Activated CD4-positive, CD25-positive, alpha-beta regulatory T cell treated with anti-CD3 and anti-CD28 coated beads, Interleukin-2, amount 50 U/mL, for 24 hours (primary cell): ENCODE measurements around the gene RAC3.

Experiments used
- ATAC-seq, 2 donors: fragments of 150-1000 bp; cut with Tn5 transposase; one replicate each; pipeline ENCODE4 v1.10.0; 2021; ENCODE audit warnings: mild to moderate bottlenecking in 1 of 2, moderate library complexity in 1 of 2

RAC3 gene

DNA sequence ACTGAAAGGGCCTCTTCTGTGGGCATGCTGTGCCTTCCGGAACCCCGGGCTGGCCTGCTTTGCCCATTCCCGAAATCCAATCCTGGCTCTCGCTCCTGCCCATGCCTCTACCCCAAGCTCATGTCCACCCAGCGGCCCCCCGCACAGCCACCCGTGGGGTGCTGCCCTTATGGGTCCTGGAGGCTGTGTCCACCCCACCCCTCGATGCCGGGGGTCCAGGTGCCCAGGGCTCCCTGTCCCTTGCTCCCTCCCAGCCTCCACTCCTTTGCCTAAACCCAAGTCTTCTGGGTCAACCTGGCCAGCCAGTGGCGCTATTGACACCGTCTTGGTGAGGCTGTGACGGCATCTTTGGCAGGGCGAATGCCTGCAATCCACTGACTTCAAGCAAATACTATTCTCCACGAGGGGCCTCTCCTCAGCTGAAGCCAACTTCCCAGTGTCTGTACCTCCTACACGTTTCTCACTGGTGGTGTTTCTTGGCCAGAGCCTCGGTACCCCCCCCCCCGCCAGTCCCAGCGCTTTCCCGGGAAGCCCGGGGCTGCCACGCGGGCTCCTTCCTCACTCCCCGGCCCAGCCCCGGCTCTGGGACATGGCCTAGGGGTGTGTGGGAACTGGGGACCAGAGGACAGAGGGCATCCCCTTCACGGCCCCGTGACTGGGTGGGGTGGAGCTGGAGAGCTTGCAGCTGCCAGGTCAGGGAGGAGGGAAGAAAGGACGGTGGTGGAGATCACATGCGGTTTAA lies 46.3 kb downstream of the RAC3 start:
- peak in 1 of 2 donors; percentile 9 for ATAC-seq

DNA sequence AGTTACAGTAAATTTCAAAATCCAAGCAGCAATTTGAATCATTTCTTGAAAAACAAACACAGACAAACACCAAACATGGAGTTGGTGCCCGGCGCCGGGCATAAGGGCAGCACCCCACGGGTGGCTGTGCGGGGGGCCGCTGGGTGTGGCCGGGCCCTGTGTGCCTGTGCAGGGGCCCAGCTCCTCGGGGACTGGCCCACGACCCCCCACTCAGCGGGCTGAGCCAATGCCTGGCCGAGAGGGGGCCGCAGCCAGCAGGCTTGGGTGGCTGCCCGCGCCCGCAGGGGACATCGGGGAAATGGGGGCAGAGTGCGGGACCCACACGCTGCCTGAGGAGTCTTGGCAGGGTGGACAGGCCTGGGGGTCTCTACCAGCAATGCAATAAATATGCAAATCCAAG lies 47.0 kb downstream of the RAC3 start:
- ATAC-seq, result no peak

GRCh38 chr17:82079001-82079677 lies 47.7 kb downstream of the RAC3 start:
- ATAC-seq, result no peak

GRCh38 chr17:82080048-82080788 lies 48.7 kb downstream of the RAC3 start:
- ATAC-seq, result no peak

DNA sequence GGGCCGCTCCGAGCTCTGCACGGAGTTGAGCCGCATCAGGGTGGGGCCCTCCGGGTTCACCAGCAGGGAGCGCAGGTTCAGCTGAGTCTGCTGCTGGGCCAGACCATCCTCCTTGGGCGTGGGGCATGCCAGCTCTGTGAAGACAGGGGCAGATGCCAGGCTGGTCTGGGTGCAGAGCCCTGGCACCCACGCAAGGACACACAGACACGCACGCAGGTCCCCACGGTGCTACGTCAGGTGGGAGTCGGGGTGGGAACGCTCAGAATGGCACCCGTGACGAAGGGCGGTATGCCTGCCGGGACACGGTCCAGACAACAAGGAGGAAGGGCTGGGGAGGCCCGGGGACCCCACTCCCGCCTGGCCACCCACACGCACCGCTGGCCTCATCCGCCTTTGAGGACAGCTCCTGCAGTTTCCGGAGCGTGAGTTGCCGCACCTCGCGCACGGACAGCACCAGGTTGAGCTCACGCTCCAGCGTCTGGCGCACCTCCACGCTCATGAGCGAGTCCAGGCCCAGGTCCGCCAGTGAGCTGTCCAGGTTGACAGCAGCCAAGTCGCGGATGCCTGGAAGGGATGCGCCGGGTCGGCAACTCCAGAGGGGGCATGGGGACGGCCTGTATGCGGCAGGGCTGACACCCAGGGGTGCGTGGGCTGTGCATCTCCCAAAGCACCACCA lies 49.4 kb downstream of the RAC3 start:
- ATAC-seq, result no peak

- ATAC-seq, result no peak
These were observed 50.1 kb downstream of the RAC3 start for GRCh38 chr17:82081546-82081945.

DNA sequence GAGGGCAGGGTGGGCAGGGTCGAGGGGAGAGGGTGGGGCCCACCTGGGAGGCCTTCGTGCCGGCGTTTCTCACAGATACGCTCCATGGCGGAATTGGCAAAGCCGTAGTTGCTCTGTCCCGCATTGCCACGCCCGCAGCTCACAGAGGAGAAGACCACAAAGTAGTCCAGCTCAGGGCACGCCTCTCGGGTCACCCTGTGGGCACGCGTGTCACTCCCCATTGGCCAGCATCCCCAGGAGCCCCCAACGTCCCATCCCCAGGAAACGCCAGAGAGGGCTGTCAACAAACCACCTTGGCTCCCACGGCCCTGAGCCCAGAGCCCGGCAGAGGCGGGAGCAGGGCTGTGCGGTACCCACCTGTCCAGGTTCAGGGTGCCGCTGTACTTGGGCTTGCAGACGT lies 50.5 kb downstream of the RAC3 start:
- ATAC-seq, result no peak

DNA sequence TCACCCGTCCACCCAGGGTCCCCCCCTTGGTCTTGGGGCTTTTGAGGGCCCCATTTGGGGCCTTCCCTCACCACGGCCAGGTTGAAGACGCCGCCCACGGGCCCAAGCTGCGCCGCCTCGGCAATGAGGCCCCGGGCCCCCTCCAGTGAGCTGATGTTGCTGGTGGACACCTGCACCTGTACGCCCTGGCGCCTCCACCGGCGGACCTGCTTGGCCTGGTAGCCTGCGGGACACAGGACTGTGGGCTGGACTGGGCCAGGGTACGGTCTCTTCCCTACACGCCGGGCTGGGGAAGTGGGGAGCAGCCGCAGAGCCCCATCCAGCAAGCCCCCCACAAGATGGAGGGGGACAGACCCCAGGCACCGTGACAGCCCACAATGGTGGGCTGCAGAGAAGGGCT lies 51.0 kb downstream of the RAC3 start:
- no peak for ATAC-seq

GRCh38 chr17:82083009-82083408 lies 51.5 kb downstream of the RAC3 start:
- no peak for ATAC-seq
